Vagina (tissue), 2 donors: ENCODE measurements around the gene HID1.

Experiments
- CTCF ChIP-seq, 3 experiments: fragments of 450-650 bp in 2 of 3; fragments of 200-600 bp in 1 of 3; sonication (generic) in 1 of 3; IDR thresholded peaks; one replicate each; pipeline ENCODE4 v1.5.1; 2017 to 2019; ENCODE audit warnings: antibody characterized with exemption in 3 of 3, mild to moderate bottlenecking in 2 of 3, moderate library complexity in 2 of 3
- POLR2A ChIP-seq, 2 donors: fragments of 450-650 bp; IDR thresholded peaks; one replicate each; pipeline ENCODE4 v1.6.1; 2017; ENCODE audit warnings: antibody characterized with exemption in 2 of 2, mild to moderate bottlenecking in 2 of 2, moderate library complexity in 2 of 2
- POLR2AphosphoS5 ChIP-seq, 2 donors: sonication (generic); formaldehyde crosslinking; IDR thresholded peaks; one replicate each; pipeline ENCODE4 v1.9.0; 2017; ENCODE audit warnings: antibody characterized with exemption in 2 of 2, mild to moderate bottlenecking in 2 of 2, low read depth in 1 of 2; ENCODE audit not compliant: insufficient read depth in 1 of 2

GRCh38 chr17:75010683-75011400 lies 38.3 kb upstream of the HID1 start:
- TF ChIP-seq CTCF (IDR thresholded peaks at IDR 0.05), result no peak
- no peak for TF ChIP-seq POLR2A (IDR thresholded peaks at IDR 0.05)
- TF ChIP-seq POLR2AphosphoS5 (IDR thresholded peaks at IDR 0.05; ENCODE audit: insufficient read depth in 1 of 2, low read depth in 1 of 2), result no peak
